Measurements from ENCODE around the gene TXNDC2. TPM values are rescaled to one million over a fixed set of nuclear protein-coding genes. Genes with fewer than 3 reads are reported as not detected.
A peak's percentile ranks its signal among the peaks of the same experiment; 100 is the strongest.

The TXNDC2 gene
- total and polyA plus RNA-seq, 9 of the 15 experiments (the other 6 are each of a cell fraction or from before 2014, with no cell fraction given), result 1.2 to 4.9 (median 2.3) TPM

DNA sequence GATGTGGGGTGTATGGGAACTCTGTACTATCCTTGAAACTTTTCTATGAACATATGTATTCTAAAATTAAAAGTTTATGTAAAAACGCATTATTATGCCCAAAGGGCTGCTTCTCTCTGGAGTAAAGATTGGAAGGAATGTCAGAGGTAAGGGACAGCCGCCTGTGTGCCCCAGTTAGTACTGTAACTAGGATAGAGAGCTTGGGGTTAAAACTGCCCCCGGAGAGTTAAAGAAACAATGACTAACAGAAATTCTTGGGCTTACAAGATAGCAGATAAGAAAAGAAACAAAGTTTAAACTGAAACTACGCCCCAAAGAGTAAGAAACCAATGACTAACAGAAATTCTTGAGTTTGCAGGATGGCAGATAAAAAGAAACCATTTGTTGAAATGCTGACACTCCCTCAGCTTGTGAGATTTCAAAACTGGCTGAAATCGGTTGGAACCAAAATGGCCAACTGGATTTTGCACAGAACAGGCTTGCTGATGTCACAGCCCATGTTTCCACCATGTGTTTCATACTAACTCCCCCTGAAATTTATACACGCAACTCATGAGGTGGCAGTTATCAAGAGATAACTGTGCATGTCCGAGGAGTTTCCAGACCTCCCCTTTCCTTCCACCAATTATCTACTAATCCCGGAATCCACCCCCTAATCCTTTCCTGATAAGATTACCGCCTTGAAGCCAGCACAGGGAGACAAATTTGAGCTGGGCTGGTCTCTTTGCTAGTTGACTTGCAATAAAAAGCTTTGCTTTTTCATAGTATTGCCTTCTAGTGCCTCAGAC lies 8.7 kb upstream of the TXNDC2 start (continued):
- TF ChIP-seq TAF15 (IDR thresholded peaks at IDR 0.05; ENCODE audit: low read depth, low read length) (no peak), HDAC2 (IDR thresholded peaks at IDR 0.05) (peak; percentile 98), ZNF764 (CRISPR knock-in tag; IDR thresholded peaks at IDR 0.05; ENCODE audit: low read depth) (no peak), ARID2 (IDR thresholded peaks at IDR 0.05) (peak; percentile 94), CXXC5 (CRISPR knock-in tag; IDR thresholded peaks at IDR 0.05) (peak; percentile 93), U2AF1 (optimal IDR thresholded peaks at IDR 0.05; ENCODE audit: low read depth, low read length) (no peak), DNMT1 (IDR thresholded peaks at IDR 0.05) (no peak; the same call in 1 of the 2 replicates), ZFP36 (IDR thresholded peaks at IDR 0.05; ENCODE audit: low read depth, low read length, partially characterized antibody) (peak; percentile 61), CCAR2 (IDR thresholded peaks at IDR 0.05; ENCODE audit: low read depth, low read length) (no peak), ZNF717 (CRISPR knock-in tag; IDR thresholded peaks at IDR 0.05) (no peak), RBM22 (IDR thresholded peaks at IDR 0.05; ENCODE audit: low read depth, low read length, poor library complexity, severe bottlenecking) (no peak), FOXM1 (IDR thresholded peaks at IDR 0.05; ENCODE audit: low read depth) (no peak), FOXM1 (CRISPR knock-in tag; IDR thresholded peaks at IDR 0.05; ENCODE audit: low read depth) (no peak), CC2D1A (IDR thresholded peaks at IDR 0.05) (peak; percentile 99), HMG20B (CRISPR knock-in tag; IDR thresholded peaks at IDR 0.05) (no peak), RAD21 (CRISPR knock-in tag; conservative IDR thresholded peaks at IDR 0.05 in 1 of 2, IDR thresholded peaks at IDR 0.05 in 1 of 2) (peak; percentile 34 to 38), SRSF3 (IDR thresholded peaks at IDR 0.05; ENCODE audit: insufficient read depth, low read length) (no peak), MAFK (IDR thresholded peaks at IDR 0.05; ENCODE audit: low read length) (peak; percentile 85)
- TF ChIP-seq, protein P1, sequence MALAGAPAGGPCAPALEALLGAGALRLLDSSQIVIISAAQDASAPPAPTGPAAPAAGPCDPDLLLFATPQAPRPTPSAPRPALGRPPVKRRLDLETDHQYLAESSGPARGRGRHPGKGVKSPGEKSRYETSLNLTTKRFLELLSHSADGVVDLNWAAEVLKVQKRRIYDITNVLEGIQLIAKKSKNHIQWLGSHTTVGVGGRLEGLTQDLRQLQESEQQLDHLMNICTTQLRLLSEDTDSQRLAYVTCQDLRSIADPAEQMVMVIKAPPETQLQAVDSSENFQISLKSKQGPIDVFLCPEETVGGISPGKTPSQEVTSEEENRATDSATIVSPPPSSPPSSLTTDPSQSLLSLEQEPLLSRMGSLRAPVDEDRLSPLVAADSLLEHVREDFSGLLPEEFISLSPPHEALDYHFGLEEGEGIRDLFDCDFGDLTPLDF (CRISPR knock-in tag; IDR thresholded peaks at IDR 0.05), result 0 out of 2 replicates have a peak, but pooled peaks have one; percentile 20
- TF ChIP-seq, protein P2, sequence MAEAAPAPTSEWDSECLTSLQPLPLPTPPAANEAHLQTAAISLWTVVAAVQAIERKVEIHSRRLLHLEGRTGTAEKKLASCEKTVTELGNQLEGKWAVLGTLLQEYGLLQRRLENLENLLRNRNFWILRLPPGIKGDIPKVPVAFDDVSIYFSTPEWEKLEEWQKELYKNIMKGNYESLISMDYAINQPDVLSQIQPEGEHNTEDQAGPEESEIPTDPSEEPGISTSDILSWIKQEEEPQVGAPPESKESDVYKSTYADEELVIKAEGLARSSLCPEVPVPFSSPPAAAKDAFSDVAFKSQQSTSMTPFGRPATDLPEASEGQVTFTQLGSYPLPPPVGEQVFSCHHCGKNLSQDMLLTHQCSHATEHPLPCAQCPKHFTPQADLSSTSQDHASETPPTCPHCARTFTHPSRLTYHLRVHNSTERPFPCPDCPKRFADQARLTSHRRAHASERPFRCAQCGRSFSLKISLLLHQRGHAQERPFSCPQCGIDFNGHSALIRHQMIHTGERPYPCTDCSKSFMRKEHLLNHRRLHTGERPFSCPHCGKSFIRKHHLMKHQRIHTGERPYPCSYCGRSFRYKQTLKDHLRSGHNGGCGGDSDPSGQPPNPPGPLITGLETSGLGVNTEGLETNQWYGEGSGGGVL (CRISPR knock-in tag; IDR thresholded peaks at IDR 0.05), result no peak
- TF ChIP-seq, protein P3, sequence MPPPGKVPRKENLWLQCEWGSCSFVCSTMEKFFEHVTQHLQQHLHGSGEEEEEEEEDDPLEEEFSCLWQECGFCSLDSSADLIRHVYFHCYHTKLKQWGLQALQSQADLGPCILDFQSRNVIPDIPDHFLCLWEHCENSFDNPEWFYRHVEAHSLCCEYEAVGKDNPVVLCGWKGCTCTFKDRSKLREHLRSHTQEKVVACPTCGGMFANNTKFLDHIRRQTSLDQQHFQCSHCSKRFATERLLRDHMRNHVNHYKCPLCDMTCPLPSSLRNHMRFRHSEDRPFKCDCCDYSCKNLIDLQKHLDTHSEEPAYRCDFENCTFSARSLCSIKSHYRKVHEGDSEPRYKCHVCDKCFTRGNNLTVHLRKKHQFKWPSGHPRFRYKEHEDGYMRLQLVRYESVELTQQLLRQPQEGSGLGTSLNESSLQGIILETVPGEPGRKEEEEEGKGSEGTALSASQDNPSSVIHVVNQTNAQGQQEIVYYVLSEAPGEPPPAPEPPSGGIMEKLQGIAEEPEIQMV (tag; conservative IDR thresholded peaks at IDR 0.05; ENCODE audit: low read depth), result no peak; the same call in 1 of the 2 replicates
- TF ChIP-seq, protein P4, sequence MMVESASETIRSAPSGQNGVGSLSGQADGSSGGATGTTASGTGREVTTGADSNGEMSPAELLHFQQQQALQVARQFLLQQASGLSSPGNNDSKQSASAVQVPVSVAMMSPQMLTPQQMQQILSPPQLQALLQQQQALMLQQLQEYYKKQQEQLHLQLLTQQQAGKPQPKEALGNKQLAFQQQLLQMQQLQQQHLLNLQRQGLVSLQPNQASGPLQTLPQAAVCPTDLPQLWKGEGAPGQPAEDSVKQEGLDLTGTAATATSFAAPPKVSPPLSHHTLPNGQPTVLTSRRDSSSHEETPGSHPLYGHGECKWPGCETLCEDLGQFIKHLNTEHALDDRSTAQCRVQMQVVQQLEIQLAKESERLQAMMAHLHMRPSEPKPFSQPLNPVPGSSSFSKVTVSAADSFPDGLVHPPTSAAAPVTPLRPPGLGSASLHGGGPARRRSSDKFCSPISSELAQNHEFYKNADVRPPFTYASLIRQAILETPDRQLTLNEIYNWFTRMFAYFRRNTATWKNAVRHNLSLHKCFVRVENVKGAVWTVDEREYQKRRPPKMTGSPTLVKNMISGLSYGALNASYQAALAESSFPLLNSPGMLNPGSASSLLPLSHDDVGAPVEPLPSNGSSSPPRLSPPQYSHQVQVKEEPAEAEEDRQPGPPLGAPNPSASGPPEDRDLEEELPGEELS (CRISPR knock-in tag; IDR thresholded peaks at IDR 0.05; ENCODE audit: borderline replicate concordance), result no peak

All from K562 (cell line).